ENCODE results near the gene SPATA20.

The SPATA20 gene

DNA sequence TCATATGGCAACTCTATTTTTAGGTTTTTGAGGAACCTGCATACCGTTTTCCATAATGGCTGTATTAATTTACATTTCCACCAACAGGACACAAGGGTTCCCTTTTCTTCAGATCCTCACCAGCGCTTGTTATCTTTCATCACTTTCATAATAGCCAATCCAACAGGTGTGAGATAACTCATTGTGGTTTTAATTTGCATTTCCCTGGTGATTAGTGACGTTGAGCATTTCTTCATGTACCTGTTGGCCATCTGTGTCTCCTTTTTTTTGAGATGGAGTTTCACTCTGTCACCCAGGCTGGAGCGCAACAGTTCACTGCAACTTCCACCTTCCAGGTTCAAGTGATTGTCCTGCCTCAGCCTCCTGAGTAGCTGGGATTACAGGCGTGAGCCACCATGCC lies 51.5 kb downstream of the SPATA20 start:
- no peak for DNase-seq (ENCODE audit: extremely low read depth, low read depth)
- no peak for TF ChIP-seq CTCF (IDR thresholded peaks at IDR 0.05; ENCODE audit: low read depth, low read length, missing control alignments)
- no peak overlapping the region for H3K4me3 ChIP-seq (replicated peaks; ENCODE audit: low read depth, low read length)

- H3K4me3 ChIP-seq (replicated peaks; ENCODE audit: low read depth, low read length): no peak overlapping the region
These were observed 52.6 kb downstream of the SPATA20 start for GRCh38 chr17:50599606-50600005.

DNA sequence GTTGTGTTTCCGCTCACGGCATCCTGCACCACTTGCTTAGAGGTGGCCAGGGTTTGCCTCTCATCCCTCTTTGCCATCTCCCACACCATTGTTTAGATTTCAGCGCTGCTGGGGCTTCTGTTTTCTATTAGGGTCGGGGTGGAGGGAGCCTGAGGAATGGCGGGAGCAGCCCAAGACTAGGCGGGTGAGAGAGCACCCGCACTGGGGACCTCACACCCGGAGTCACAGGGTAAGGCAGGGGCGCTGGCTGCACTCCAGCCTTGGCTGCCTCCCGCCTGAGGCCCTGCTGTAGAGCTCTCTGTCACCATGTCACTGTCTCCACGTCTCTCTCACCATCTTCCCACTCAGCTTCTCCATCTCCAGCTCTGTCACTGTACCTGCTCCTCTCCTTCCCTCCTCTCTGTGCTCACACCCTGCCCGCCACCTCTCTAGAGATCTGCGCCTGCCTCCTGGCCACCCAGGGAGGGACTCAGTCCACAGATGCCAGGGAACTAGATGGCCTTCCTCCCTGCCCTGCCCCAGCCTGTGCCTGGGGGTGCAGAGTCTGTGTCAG lies 54.9 kb downstream of the SPATA20 start:
- no peak for TF ChIP-seq CTCF (IDR thresholded peaks at IDR 0.05; ENCODE audit: low read depth, low read length, missing control alignments)
- no peak for DNase-seq (ENCODE audit: extremely low read depth, low read depth)
- no peak overlapping the region for H3K4me3 ChIP-seq (replicated peaks; ENCODE audit: low read depth, low read length)

More at GRCh38 chr17:50599606-50600005, 52.6 kb downstream of the SPATA20 start:
- no peak for TF ChIP-seq CTCF (IDR thresholded peaks at IDR 0.05; ENCODE audit: low read depth, low read length, missing control alignments)
- no peak for DNase-seq (ENCODE audit: extremely low read depth, low read depth)

GRCh38 chr17:50602836-50603235 lies 55.9 kb downstream of the SPATA20 start:
- no peak for TF ChIP-seq CTCF (IDR thresholded peaks at IDR 0.05; ENCODE audit: low read depth, low read length, missing control alignments)
- DNase-seq (ENCODE audit: extremely low read depth, low read depth): no peak
- no peak overlapping the region for H3K4me3 ChIP-seq (replicated peaks; ENCODE audit: low read depth, low read length)

DNA sequence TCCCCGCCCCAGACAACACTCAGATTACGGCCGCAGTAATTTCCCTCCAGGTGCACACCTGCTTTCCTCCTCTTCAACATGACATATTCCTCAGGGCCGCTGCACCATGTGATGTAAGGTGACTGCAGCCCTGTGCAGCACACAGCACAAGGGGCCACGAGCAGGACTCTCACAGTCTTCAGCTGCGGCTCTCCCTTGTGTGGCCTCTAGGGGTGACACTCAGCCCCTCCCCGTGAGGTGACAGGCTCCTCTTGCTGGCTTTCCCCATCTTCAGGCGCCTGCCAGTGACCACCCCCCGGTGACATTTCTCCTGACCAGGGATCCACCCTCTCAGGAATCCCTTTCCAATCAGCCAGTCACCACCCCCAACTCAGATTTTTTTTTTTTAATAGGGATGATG lies 56.4 kb downstream of the SPATA20 start:
- DNase-seq (ENCODE audit: extremely low read depth, low read depth): no peak
- TF ChIP-seq CTCF (IDR thresholded peaks at IDR 0.05; ENCODE audit: low read depth, low read length, missing control alignments): peak; percentile 15
- H3K4me3 ChIP-seq (replicated peaks; ENCODE audit: low read depth, low read length): no peak overlapping the region

DNA sequence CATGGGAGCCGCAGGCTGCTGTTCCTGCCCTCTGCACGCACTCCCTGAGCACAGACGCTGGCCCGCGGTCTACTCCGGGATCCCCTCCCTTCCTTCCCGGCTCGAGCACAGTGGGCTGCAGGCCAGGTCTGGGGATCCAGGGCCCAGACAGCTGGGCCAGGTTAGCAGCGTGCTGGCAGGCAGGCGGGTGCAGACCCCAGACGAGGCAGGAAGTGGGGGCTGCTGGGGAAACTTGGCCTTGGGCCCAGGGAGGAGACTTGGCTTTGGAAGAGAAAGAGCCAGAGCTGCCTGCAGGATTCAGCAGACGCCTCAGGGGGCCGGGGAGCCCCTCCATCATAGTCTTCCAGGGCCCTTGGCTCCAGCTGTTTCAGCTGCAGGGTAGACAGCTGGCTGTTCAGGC lies 57.5 kb downstream of the SPATA20 start:
- DNase-seq (ENCODE audit: extremely low read depth, low read depth): peak; percentile 26
- no peak for TF ChIP-seq CTCF (IDR thresholded peaks at IDR 0.05; ENCODE audit: low read depth, low read length, missing control alignments)

DNA sequence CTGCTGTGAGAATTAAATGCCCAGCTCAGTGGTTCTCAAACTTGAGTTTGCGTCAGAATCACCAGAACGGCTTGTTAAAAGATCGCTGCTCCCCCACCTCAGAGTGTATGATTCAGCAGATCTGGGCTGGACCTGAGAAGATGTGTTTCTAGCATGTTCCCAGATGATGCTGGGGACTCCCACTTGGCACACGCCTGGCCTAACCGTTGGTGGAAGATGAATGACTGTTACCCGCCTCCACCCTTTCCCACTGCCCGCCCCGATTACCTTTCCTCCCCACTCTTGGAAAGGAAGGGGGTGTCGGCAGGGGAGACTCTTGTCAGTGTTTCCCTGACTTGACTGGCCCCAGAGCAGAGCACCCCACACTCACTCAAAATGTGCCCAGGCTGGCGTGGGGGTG lies 58.5 kb downstream of the SPATA20 start:
- no peak overlapping the region for H3K4me3 ChIP-seq (replicated peaks; ENCODE audit: low read depth, low read length)
- TF ChIP-seq CTCF (IDR thresholded peaks at IDR 0.05; ENCODE audit: low read depth, low read length, missing control alignments): no peak
- no peak for DNase-seq (ENCODE audit: extremely low read depth, low read depth)

More for the DNA sequence above, 57.5 kb downstream of the SPATA20 start:
- H3K4me3 ChIP-seq (replicated peaks; ENCODE audit: low read depth, low read length): no peak overlapping the region

Data from HFF-Myc (cell line).